HG02981 (cell line): Measurements from ENCODE around the gene BMP7.
"Not testable (repeated sequence)": the region's sequence is repeated elsewhere in the genome, so short reads cannot be mapped to it uniquely, and the experiment has no call there.

Experiments
- ATAC-seq: cut with Tn5 transposase; IDR thresholded peaks from one replicate; pipeline ENCODE4 v1.9.1; 2021; ENCODE audit warnings: mild to moderate bottlenecking, moderate library complexity; ENCODE audit not compliant: unreplicated experiment

BMP7 gene

DNA sequence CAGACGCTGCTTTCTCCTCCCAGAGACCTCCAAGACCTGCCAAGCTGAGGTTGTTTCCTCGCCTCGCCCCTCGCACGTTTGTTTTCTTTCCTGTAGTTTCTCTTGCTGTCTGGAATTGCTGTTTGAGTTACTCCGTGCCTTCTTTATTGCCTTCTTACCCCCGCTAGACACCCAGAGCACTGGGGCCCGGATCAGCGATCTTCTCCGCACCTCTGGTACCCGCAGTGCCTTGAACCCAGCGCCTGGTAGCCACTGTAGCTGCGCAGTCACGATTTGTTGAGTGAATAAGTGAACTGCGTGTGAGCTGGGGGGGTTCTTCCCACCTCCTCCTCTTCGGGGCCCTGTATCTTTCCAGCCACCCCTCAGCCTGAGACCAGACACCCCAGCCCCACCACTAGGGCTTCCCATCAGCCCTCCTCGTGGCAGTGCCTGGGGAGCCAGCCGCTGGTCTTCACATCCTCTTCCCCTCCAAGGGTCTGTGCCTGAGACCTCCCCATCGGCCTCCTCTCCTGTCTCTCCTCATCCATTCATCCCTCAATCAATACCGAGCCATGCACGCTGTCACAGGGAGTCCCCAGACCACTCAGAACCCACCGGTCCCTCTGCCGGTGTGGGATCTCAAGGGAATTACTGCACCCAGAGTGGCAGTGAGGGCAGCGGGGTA lies 849 bp upstream of the BMP7 start:
- no peak for ATAC-seq

DNA sequence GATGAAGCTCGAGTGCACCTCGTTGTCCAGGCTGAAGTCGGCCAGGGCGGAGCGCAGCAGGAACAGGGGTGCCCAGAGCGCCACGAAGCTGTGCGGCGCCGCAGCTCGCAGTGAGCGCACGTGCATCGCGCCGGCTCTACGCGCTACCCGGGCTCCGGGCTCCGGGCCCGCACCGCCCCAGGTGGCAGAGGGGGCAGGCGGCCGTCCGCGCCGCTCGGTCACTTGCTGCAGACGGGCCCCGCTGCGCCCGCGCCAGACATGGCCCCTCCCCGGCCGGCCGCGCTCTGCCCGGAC lies 497 bp downstream of the BMP7 start:
- ATAC-seq = no peak

DNA sequence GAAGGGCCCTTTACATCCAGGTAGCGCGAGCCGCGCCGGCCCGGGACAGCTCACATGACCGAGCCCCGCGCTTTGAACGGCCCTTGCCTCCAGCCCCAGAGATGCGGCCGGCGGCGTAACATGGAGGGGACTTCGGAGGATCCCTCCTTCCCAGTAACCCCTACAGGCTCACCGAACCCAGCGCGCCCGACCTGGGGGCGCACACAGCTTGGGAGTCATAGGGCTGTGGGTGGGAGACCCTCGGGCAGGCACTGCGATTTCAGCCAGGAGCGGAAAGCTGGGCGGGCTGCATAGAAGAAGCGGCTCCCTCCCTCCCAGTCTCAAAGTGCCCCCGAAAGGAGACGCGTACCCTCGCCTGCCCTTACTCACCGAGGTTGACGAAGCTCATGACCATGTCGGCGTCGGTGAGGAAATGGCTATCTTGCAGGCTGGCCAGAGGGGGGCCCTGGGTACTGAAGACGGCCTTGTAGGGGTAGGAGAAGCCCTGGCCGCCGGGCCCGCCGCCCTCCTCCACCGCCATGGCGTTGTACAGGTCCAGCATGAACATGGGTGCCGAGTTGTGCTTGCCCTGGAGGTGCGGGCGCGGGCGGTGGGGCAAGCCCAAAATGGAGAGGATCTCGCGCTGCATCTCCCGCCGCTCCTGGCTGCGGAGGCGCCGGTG lies 975 bp downstream of the BMP7 start:
- ATAC-seq = no peak

DNA sequence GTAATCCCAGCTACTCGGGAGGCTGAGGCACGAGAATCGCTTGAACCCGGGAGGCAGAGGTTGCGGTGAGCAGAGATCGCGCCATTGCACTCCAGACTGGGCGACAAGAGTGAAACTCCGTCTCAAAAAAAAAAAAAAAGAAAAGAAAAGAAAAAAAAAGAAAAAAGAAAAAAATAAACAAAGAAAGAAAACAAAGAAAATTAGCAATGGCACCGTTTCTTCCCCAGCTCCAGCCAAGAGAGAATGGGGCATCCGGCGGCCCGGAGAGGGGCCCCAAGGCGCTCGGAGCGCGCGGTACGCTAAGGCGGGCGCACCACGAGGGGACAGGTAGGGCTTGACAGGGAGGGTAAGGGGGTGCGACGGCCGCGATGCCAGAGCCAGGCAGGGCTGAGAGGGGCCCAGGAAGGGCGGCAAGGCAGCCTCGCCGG lies 1.5 kb downstream of the BMP7 start:
- ATAC-seq = not testable (repeated sequence)

DNA sequence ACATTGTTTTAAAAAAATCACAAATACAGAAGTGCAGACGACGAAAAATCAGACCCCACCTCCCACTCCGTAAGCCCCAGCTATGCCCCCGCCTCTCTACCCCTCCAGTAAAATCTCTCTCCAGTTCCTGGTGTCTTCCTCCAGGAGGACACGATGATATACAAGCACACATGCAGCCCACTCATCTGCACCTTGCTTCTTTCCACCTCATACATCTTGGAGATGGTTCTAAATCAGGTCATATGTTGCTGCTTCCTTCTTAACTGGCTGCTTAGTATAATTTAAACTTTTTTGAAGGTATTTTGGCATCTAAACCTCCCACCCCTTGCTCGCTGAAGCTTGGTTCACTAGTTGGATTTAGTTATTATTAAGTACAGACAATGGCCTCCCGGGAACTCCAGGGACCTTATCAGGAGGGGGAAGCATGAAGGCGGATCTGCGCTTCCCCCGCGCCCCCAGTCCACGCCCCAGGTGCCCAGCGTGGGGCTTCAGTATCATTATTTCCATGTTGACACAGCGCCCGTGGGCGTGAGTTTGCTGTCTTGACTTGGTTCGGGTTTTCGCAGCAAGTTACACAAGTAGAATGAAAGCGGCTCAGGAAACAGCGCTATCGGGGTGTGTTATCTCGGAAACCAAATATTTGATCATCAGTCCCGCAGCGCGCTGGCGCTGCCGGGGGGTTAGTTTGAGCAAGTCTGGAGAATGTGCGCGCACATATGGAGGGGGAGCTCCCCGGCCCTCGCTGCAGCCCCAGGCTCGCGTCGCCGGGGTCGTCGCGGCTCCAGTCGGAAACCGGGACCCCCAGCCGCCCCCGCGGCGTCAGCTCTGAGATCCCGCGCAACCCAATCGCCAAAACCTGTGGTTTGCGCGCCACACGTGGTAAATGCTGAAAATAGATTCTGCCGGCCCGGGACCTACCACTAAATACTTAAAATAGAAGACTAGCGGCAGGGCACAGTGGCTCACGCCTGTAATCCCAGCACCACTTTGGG lies 2.3 kb downstream of the BMP7 start:
- no peak for ATAC-seq

DNA sequence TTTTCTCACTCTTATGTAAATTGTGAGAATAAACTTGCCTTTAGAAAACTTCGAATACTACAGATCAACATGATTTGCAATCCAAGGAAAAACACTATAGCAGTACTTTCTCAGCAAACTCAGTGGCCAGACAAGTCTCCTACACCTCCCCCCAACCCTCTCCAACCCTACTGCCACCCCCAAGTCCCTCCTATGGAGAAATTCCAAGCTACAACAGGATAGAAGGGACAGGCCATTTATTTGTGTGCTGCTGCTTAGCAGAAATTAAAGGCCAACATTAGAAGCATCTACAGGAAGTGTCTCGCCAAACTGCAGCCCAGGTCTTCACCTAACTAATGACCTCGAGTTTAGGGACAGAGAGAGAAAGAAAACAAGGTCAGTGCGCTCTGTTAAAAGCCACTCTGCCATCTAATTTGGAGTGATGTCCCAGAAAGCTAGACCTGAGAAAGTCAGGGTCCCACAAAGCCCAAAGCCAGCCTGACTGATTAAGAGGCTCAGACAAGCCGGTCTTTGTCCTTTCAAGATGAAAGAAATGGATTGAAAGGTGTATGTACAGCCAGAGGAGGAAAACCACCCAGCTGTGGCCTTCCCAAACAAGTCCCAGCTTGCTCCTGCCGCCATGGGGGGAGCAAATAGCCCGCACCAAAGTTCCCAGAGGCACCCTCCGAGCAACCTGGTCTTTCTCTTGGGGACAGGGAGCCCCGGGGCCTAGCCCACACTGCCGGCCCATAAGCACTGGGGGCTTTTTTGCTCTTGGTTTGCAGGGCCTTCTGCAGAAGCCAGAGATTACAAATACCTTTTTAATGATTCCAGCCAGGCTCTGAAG lies 3.4 kb downstream of the BMP7 start:
- no peak for ATAC-seq

DNA sequence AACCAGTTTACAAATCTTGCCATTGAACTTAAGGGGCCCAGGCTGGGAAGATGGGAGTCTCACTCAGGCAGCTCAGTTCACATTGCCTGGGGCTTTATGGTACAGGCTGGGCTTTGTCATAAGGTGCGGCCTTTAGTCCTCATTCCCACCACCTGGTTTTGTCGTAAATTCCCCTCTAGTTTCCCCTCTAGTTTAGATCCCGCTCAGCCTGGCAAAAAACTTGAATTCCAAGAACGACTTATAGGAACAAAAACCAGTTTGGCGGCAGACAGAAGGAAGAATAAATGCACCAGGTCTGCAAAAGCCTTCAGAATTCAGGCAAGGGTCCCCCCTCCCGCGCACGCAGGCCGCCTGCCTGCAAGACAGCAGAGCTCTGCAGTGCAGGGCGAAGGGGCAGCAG lies 4.1 kb downstream of the BMP7 start:
- ATAC-seq = no peak

DNA sequence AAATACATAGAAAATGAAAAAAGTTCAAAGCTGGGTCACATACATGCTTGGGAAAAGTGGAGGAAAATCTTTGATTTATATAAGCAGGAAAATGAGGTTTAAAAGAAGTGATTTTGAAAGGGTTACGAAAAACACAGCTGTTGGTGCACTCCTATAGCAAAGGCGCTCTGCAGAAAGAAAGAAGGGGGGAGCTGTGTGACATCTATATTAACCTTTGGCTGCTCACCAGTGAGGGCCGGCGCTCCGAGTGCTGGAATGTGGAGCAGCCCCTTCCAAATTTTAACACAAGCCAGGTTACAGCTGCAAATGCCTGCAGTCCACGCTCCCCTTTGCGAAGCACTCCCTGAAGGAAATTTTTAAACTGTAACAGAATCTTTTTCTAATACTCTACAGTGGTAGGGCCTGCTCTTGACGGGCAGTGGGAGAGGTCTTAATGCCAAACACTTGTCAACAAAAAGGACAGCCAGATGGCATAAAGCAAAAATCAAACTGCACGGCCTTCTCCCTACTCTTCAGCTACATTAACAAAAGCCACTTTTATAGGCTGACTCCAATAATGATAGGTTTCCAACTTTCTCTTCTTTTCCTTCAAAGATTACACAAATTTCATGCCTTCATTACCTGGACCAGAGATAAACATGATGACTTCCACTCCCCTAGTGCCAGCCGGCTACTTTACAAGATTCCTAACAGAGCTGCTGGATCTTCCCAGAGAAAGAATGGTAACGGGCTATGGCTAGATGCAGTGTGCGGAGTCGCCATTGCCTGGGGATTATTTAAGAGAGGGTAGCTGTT lies 4.8 kb downstream of the BMP7 start:
- no peak for ATAC-seq

DNA sequence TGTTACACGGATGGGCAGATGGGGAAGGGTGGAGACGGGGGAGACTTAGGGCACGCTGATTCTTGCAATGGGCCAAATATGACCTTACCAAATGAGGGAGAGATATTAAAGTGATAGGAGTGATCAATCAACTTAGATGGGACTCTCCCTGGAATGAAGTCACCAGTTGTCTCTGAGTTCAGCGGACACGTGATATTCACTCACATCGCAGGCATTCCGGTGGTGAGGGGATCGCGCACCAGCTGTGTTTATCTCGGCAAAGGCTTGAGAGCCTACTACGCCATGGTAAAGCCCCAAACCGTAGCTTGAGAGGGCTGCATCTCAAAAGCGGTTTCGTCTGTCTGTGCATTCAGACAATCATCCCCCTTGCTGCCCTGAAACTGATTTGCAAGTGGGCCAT lies 5.5 kb downstream of the BMP7 start:
- ATAC-seq = no peak

DNA sequence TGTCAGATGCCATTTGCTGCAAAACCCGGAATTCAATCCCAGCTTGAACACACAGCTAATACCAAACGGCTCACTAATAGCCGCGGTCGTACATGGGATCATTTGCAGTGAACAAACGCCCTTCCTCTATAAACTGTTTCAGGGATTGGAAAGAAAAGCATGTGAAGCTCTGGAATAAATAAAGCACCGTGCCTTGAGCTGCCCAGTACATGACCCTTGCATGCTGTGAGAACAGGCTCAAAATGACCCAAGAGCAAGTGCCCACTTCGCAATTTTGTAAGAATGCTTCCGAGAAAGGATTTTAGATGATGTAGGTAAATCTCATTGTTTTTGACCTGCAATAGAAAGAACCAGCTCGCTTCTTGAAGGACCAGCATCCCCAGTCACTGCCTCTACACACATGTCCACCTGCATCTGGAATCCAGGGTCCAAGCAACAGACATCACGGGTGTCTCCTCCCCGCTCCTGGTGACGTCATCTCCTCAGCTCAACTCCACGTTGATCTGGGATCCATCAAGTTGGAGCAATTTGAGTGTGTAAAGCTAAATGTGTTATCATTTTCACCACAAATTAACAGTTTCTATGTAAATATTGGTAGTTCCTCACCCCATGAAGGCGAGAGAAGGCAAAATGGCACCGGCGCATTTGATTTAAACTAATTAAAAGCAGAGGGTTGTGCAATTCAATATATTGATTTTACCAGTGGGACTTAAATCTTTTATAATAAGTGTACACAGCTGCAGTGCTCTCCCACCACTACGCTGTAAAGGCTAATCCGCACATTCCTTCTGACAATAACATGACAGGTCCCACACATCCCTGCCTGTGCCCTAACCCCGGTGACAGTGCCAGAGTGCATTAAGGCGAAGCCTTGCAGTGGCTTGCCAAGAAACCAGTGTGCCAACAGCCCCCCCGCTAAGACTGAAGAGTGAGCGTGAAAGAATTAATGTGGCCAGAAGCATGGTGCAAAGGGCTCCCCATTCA lies 6.2 kb downstream of the BMP7 start:
- ATAC-seq = no peak

DNA sequence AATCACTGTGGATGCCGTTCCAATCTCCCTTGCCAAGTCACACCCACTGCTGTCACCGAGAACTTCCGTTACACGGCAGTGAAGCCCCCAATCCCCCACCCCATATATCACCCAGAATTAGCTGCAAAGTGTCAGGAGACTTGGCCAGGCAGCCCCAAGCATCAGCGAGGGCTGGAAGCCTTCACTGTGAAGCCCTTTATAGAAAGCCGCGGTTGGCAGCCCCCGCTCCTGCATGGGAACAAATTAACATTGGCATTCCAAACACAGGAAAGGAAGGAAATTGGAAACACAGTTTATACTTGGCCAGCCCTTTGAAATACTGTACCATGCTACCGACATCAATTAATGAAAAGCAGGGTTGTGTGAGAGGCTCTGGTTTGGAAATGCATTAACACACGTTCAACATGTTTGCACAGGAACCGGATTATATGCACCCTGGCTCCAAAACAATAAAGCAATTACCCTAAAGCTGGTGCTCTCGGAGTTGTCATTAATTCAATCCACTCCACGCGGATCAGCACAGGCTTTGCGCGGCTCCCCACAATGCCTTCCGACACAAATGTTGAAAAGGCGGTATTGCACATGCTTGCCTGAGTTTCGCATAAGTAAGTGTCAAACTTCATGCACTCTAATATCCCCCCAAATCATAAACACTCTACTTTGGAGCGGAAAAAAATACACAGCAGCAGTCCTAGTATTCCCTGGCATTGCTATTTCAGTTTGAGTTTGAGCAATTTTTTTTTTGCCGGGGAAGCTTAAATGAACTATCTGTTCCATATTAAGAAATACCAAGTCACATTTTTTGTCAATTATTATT lies 7.1 kb downstream of the BMP7 start:
- no peak for ATAC-seq

DNA sequence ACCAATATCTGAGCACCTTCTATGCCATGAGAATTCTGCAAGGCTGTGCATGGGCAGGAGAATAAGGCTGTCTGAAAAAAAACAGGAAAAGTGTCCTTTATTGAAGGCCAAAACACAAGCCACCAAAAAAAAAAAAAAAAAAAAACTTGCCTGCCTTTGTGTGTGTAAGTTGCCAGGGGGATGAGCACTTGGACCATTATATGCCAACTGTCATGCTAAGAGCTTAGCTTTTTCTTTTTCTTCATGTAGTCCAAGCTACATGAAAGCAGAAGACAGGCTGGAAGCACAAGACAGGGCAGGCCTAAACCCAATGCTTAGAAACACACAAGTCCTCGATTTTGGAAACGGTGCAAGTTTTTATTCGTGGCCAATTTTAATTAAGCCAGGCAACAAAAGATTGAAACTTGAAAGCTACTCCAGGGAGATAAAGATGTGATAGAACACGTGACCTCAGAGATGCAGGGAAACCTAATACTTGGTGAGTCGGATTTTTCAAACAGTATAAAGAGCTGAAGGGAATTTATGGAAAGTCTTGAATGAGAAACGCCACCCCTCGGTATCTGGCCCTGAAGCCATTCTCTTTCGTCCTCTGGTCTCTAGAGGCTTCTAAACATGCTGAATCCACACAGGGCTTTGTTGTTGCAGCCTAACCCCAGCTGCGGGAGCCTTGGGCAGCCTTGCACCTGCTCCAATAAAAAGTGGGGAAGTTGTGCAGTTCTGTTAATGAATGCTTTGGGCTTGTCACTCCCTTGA lies 8.6 kb downstream of the BMP7 start:
- ATAC-seq = no peak

DNA sequence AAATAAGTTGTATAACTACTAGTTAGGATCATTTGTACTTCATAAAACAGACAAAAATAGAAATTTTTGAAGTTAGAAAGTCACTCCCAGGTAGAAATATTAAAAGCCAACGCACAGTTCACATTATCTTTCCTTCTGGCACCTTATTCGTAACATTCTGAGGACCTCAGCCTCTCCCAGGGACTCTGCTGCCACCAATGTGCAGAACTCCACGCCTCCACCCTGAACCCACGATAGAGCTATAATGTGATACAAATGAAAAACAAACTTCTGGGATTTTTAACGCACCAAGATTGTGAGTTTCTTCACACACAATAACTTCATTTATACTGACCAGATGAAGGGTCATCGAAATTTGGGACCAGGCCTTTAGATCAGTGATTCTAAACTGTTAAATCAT lies 9.5 kb downstream of the BMP7 start:
- no peak for ATAC-seq

DNA sequence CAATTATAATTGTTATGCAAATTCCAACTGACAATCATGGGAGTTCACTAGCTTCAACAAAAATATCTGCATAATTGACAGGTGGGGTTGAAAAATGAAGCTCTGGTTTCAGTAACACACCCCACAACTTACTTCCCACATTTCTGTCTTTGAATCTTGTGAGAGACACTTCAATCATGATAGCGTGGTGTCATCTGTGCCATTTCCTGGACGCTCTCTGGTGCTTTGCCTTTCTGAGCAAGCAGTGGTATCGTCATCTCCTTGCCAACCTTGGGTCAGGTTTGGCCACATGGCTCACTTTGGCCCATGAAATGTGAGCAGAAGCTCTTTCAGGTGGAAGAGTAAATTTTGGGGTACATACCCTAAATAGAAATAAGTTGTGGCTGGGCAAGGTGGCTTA lies 10.2 kb downstream of the BMP7 start:
- ATAC-seq = no peak

DNA sequence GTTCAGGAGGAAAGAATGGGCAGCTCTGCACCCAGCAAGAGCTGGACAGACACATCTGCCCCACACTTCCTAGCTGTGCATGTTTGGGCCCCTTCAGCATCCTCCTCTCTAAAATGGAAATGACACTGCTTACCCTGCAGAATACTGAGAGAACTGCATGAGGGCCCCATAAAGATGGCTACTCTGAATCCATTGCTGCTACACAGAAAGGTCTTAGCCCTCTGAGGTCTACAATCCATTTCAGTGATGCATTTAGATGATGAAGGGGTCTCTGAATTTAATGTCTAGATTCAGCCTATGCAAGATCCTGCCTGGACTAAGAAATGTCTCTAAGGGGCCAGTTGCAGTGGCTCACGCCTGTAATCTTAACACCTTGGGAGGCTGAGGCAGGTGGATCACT lies 11.3 kb downstream of the BMP7 start:
- no peak for ATAC-seq

DNA sequence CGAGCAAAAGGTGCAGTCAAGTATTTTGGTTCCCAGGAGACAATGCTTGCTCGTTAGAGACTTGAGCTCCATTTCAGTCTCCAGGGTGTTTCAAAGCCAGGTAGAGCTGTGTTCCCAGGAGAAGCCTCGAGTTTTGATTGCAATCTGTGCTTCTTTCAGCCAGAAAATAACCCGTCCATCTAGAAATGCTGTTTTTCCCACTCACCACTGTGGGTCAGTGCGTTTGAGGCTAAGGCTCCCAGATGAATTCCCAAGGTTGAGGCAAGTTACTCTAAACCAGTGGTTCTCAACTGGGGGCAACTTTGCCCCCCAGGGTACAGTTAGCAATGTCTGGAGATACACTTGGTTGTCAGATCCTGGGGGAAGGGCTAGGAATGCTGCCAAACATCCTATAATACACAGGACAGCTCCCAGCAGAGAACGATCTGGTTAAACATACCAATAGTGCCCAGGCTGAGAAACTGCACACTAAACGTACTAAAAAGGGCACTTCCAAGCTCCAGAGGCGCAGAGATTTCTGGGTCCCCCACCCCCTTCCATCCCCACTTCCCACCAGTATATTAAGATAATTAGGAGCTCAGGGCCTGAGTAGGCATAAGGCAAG lies 13.8 kb downstream of the BMP7 start:
- ATAC-seq = no peak

DNA sequence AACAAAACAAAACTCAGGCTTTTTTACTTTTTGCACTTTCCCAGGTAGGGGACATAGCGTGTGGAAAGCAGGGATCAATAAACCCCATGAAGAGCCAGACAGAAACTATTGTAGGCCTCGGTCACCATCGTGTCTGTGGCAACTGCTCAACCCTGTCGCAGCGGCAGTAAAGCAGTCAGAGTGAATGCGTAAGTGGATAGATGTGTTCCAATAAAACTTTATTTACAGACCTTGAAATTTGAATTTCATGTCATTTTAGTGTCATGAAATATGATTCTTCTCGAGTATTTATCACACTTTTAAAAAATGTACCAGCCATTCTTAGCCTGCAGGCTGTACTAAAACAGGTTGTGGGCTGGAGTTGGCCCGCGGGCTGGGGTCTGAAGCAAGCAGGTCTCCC lies 14.5 kb downstream of the BMP7 start:
- ATAC-seq = no peak
